ENCODE results near the gene HECTD2.
"Not testable (repeated sequence)": the region's sequence is repeated elsewhere in the genome, so short reads cannot be mapped to it uniquely, and the experiment has no call there.

Gene HECTD2

GRCh38 chr10:91409869-91410637 lies at the start of gene HECTD2:
TSS of gene HECTD2 (plus strand) at chr10:91410344. CDS start at chr10:91410439, 95 bp downstream.
- TF ChIP-seq CTCF (IDR thresholded peaks at IDR 0.05), result peak; percentile 32
- Histone ChIP-seq H3K27ac (peak within 1 kb of the TSS; percentile 94 to 99), H3K4me3 (peak within 1 kb of the TSS; percentile 74)
- peak; percentile 78 for DNase-seq (ENCODE audit: low spot score)

GRCh38 chr10:91360461-91360860 lies 49.7 kb upstream of the HECTD2 start:
- no peak for DNase-seq (ENCODE audit: low spot score)
- no peak overlapping the region for H3K4me3 ChIP-seq
- H3K27ac ChIP-seq, result no peak overlapping the region
- no peak for TF ChIP-seq CTCF (IDR thresholded peaks at IDR 0.05)

- not testable (repeated sequence) for DNase-seq (ENCODE audit: low spot score); H3K27ac ChIP-seq; H3K4me3 ChIP-seq
Measured at GRCh38 chr10:91365519-91365918, 44.6 kb upstream of the HECTD2 start.

GRCh38 chr10:91366704-91367103 lies 43.4 kb upstream of the HECTD2 start:
- DNase-seq (ENCODE audit: low spot score), result no peak
- no peak for TF ChIP-seq CTCF (IDR thresholded peaks at IDR 0.05)
- H3K27ac ChIP-seq, result no peak overlapping the region

GRCh38 chr10:91367127-91367531 lies 43.0 kb upstream of the HECTD2 start:
- DNase-seq (ENCODE audit: low spot score), result no peak
- H3K27ac ChIP-seq, result no peak overlapping the region
- no peak overlapping the region for H3K4me3 ChIP-seq
- no peak for TF ChIP-seq CTCF (IDR thresholded peaks at IDR 0.05)

More at GRCh38 chr10:91366704-91367103, 43.4 kb upstream of the HECTD2 start:
- H3K4me3 ChIP-seq, result no peak overlapping the region

GRCh38 chr10:91367558-91367957 lies 42.6 kb upstream of the HECTD2 start:
- no peak overlapping the region for H3K27ac ChIP-seq

GRCh38 chr10:91369978-91370589 lies 40.1 kb upstream of the HECTD2 start:
- H3K4me3 ChIP-seq; H3K27ac ChIP-seq; DNase-seq (ENCODE audit: low spot score): not testable (repeated sequence)
- peak; percentile 35 for TF ChIP-seq CTCF (IDR thresholded peaks at IDR 0.05)

More at GRCh38 chr10:91367558-91367957, 42.6 kb upstream of the HECTD2 start:
- no peak for DNase-seq (ENCODE audit: low spot score)
- H3K4me3 ChIP-seq, result no peak overlapping the region
- no peak for TF ChIP-seq CTCF (IDR thresholded peaks at IDR 0.05)

Data from coronary artery (tissue), 2 donors.